Fibroblast of peridontal ligament (primary cell): ENCODE results near the gene GXYLT2.

Experiments used
- DNase-seq: peaks from one replicate; pipeline ENCODE4 v3.0.0-alpha.2; 2010; ENCODE audit errors: extremely low read depth

The GXYLT2 gene

DNA sequence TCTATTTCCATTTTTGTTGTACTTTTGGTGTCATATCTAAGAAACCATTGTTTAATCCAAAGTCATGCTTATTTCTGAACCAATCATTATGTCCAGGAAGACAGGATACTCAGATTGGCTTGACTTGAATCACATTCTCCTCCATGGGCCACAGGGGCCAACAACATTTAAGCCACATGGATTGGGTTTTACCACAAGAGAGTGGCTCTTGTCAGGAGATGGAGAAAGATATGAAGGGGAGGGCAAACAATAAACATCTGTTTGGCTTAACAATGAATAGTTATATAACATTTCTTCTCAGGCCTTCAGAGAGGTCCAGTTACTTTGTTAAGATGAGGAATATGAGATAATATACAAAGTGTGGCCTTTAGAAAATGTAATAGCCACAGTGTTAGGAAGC lies 44.6 kb downstream of the GXYLT2 start:
- DNase-seq, result no peak

DNA sequence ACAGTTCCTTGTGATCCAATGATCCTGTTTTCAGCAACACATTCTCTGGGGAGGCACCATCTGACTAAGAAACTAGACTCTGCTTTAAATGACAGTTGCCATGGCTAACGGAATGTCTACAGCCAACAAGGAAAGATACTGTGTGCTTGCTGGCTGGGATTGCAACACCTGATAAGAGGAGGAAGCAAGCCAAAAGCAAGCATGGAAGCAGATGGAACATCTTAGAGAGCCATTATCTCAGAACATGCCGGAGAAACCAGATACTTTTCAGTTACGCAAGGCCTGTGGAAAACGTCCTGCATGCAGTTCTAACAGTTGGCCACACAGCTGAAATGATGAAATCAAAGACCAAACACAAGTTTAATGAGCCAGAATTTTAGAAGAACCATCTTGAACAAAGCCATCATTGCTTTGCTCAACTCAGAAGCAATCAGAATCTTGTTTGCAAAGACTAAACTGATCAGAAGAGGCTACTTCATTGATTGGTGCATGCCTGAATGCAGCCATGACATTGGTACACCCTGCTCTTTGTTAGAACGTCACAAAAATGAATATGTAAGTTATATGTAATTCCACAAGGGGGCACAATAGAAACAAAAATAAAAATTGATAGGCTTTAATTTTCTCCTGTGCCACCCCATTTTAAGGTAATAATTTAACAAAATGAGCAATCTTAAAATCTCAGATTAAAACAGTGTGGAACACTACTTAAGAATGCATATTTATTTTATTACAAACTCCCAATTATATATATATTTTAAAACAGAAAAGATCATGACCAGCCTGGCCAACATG lies 50.8 kb downstream of the GXYLT2 start:
- DNase-seq, result peak; percentile 99

DNA sequence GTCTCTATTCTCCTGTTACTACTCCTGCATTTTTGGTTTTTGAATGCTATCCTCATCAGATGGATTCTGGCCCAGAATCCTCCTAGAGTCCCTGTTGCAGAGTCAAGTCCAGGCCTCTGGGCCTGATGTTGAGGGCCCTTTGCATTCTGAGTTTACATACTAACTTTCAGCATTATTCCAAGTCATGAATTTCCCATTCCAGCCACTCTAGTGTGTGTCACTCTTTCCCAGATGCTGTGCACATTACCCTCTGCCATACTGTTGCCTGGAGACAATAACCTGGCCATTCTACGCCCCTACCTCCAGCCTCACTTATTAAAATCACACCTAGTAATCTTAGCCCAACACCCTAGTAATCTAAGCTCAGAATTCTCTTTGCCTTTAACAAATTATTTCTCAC lies 53.4 kb downstream of the GXYLT2 start:
- DNase-seq, result no peak

DNA sequence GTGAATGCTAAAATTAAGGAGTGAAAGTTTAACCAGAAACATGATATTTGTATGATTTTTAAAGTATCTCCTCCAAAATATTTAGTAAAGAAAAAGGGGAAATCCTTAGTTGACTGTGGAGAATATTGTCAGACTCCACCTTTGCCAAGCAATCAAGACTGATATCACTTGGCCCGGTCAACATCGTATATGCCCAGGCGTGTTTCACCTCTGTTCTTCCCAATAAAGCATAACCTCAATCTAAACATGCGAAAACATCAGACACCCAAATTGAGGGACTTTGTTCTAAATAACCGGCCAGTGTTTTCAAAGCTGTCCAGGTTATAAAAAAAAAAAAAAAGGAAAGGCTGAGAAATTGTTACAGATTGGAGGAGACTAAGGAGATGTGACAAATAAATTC lies 54.6 kb downstream of the GXYLT2 start:
- no peak for DNase-seq

DNA sequence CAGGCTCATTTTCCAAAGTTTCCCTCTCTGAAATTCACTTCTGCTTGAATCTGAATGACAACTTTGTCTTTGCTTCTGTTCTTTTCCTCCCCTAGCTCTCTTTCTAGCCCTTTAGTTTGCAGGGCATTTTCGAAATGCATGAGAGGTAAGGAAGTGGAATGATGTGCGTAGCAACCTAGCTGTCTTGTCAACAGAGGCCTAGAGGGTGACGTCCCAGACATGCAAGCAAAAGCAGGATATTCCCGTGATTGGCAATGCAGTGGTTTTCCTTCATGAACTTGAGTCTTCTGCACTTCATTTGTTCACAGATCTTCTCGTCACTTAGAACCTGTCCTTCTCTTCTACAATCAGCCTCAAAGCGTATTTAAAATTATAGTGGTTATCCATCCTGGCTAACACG lies 56.9 kb downstream of the GXYLT2 start:
- DNase-seq, result no peak

DNA sequence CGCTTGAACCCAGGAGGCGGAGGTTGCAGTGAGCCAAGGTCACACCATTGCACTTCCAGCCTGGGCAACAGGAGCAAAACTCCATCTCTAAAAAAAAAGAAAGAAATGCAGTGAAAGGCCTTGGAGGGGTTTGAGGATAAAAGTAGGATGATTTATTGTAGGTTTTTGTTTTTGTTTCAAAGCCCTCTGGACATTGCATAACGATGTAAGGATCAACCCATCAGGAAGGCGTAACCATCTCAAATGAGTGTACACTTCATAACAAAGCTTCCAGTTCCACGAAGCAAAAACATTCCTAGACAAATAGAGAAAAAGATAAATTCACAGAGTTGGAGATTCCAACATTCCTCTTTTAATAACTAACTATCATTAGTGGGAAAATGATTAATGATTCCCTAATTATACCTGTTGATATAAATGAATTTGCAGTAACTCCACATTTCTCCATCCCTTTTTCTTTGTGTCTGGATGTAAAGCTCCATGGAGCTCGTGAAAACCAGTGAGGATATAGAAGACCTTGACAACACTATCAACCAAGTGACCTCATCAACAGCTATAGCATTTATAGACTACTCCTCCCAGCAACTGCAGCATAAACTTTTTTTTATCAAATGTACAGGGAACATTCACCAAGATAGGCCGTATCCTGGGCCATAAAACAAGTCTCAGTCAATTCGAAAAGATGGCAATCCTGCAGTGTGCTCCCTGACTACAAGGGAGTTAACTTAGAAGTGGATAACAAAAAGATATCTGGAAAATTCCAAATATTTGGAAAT lies 60.1 kb downstream of the GXYLT2 start:
- DNase-seq, result no peak

DNA sequence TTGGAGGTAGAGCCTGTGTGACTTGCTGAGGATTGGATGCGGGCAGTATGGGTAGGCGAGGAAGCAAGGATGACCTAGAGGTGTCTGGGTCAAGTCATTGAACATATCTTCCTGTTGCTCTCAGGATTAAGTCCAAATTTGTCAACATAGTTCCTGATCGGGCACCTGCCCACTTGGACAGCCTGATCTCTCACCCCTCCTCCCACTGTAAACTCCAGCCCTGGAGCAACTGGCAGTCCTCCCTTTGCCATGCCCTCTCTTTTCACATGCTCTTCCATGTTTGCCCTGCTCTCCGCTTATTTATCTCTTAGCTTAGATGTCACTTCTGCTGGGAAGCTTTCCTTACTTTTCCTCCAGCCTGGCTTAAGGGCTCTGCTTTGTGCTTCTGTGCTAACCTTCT lies 61.2 kb downstream of the GXYLT2 start:
- DNase-seq, result no peak

DNA sequence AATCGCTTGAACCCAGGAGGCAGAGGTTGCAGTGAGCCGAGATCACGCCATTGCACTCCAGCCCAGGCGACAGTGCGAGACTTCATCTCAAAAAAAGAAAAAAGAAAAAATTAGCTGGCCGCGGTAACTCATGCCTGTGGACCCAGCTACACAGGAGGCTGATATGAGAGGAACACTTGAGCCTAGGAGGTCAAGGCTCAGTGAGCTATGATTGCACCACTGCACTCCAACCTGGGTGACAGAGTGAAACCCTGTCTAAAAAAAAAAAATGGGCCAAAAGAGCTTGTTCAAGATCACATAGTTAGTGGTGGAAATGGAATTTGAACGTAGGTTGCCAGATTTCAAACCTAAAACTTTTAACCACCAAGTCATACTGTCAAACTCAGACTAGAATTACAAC lies 62.5 kb downstream of the GXYLT2 start:
- DNase-seq, result no peak

DNA sequence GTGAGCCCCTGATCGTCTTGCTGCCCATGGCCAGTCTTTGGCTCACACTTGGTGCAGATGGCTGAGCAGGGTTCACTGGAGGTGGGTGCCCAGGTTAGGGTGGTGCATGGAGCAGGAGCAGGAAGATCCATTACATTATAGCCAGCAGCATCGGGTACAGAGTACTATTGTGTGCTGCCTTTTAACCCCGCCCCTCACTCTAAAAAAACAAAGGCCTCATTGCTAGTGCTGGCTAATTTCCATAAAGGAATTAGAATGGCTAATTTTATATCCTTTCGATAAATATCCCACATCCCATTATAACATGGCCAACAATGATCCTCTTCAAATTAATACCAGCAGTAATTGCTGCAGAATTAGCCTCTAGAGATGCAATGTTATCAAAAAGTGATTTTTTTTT lies 63.0 kb downstream of the GXYLT2 start:
- no peak for DNase-seq

DNA sequence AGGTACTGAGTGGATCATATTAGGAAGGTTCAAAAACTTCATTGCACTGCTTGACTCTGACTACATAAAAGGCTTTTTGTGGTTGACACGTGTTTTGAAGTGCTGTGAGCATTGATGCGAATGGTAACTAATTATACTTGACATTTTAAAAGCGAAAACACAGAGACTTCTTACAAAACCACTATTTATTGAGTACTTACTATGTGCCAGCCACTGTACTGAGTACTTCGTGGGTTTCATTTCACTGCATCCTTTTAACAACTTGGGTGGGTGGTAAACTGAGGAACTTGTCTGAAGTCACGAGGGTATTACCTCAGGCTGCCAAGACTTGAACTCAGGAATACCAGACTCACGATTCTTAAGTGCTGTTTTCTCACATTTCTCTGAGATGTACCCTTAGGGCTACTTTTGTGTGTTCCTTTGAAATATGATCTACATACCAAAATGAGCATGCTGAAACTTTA lies 63.4 kb downstream of the GXYLT2 start:
- no peak for DNase-seq

DNA sequence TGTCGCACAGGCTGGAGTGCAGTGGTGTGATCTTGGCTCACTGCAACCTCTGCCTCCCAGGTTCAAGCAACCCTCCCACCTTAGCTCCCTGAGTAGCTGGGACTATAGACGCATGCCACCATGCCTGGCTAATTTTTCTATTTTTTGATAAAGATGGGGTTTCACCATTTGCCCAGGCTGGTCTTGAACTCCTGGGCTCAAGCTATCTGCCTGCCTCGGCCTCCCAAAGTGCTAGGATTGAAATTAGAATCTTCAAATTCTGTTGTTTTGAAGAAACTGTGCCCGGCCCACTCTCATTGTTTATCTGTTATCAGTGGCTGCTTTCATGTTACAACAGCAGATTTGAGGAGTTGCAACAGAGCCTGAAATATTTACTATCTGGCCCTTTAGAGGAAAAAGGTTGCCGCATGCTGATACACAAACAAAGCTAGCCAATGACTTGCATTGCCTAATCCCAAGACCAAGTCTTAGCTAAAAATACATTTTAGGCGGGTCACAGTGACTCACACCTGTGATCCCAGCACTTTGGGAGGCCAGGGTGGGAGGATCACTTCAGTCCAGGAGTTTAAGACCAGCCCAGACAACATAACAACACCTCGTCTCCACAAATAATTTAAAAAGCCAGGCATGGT lies 65.6 kb downstream of the GXYLT2 start:
- peak; percentile 23 for DNase-seq

DNA sequence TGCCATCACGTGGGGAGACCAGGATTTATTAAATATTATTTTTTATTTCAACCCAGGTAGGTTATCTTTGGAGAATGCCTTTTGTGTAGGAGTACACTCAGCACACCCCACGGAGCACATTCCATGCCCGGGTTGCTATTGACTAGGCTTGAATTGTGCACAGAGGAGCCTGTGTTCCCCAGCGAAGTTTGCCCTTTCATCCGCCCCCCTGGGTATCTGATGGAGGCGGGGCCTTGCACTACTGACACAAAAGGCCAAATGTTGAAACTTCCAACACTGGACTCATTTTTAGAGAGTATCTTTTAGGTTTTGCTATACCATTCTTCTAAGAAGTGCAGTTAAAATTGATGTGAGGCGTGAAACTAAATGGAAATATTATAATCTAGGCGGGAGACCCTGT lies 69.5 kb downstream of the GXYLT2 start:
- no peak for DNase-seq

DNA sequence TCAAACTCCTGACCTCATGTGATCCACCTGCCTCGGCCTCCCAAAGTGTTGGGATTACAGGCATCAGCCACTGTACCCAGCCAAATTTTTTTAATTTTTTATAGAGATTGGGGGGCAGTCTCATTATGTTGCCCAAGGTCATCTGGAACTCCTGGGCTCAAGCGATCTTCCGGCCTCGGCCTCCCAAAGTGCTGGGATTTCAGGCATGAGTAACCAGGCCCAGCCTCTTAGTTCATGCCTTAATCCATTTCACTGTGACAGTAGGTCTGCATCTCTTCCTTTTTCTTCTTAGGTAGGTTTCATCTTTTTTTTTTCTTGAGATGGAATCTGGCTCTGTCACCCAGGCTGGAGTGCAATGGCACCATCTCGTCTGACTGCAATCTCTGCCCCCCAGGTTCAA lies 71.5 kb downstream of the GXYLT2 start:
- no peak for DNase-seq

DNA sequence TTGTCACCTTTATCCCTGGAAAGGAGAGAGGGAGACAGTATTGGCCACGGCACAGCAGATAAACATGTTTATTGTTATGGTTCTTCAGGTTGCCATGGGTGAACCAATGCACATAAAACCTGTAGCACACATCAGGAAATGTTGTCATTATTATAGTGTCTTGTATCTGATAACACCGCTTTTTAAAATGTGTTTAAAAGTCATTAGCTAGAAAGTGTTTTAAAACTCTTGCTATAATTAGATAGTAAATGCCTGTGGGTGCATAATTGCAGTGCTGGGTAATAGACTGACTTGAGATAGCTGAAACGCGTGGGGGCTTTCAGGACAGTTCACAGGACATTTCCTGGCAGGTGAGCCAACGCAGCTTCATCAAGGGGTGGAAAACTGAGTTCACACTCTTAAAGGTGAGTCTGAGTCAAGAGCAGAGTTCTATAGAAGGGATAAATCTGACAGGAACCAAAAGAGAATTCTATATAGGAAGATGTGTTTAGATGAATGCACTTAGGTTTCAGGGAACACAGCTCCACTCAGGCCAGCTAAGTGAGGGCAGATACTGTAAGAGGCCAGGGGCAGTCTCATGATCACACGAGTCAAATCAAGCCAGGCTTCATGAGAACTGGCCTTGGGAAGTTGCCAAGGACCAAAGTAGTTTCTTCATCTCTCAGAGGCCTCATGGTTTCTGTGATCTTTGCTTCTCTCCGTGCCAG lies 73.1 kb downstream of the GXYLT2 start:
- DNase-seq, result peak; percentile 93

DNA sequence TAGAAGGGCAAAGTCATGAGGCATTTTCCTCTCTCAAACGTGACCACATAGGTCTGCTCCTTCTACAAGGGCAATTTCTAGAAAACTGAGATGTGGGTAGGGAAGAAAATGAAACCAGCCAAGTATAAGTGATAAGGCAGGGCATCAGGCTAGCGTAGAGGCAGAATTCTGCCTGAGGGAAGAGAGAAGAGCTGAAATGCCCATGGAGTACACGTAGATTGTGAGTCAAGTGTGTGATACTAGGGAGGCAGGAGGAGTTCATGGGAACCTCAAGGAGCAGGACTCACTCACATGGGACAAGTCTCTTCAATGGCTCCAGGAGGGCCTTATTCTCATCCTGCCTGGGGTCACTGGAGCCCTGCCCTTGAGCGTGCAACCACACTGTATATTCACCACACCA lies 73.9 kb downstream of the GXYLT2 start:
- DNase-seq, result no peak

DNA sequence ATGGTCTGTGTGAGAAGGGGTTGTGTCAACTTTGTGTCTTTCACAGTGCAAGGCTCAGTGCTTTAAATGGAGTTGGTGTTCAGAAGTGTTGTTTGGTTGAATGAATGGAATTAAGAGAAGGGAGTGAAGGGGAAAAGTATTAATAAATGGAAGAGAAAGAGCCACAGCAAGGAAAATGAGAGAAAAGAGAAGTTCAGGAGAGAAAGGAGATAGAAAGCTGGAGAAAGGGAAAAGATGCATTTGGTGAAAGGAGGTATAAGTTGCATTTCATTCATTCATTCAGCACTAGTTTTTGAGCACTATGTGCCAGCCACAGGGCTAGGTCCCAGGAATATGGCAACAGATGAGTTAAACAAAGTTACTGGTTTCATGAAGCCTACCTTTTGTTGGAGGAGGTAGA lies 74.5 kb downstream of the GXYLT2 start:
- no peak for DNase-seq

DNA sequence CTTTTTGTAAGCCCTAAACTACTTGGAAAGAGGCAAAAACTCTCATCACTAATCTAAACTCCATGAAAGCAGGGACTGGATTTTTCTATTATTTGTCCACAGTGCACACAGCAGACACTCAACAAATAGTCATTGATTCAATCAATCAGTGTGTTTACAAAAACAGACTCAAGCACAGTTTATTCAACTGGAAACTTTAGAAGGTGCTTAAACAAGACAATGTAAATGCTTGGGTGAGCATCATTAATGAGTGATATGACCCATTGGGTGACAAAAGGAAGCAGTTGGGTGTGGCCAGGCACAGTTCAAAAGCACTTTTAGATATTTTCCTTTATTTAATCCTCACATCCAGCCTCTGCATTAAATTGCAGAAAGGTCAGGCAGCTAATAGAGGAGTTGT lies 76.8 kb downstream of the GXYLT2 start:
- DNase-seq, result no peak

DNA sequence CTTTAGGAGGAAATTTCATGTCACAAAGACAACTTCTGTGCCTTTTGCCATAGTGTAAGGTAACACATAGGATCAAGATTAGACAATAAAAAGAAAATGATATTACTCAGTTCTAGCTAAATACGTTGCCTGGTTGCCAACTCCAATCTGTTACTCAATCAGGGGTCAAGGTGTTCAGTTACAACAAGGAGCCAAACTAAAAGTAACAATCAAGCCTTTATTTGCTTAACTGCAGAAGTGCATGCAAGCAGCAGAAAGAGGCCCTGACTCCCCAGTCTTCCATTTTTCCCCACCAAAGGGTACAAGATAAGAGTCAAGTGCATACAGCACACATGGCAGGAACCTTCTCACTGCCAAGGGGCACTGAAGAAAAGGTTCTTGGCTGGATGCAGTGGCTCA lies 80.4 kb downstream of the GXYLT2 start:
- DNase-seq, result no peak

DNA sequence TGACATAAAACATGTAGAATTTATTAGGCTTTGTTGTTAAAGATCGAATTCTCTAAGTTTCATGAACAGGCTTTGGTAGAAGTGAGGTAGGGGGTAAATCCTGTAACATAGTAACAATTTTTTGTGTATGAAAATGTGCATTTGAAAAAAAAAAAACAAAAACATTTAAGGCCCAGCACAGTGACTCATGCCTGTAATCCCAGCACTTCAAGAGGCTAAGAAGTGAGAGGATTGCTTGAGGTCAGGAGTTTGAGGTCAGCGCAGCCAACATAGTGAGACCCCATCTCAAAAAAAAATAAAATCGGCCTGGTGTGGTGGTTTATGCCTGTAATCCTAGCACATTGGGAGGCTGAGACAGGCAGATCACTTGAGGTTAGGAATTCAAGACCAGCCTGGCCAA lies 81.9 kb downstream of the GXYLT2 start:
- DNase-seq, result peak; percentile 28

DNA sequence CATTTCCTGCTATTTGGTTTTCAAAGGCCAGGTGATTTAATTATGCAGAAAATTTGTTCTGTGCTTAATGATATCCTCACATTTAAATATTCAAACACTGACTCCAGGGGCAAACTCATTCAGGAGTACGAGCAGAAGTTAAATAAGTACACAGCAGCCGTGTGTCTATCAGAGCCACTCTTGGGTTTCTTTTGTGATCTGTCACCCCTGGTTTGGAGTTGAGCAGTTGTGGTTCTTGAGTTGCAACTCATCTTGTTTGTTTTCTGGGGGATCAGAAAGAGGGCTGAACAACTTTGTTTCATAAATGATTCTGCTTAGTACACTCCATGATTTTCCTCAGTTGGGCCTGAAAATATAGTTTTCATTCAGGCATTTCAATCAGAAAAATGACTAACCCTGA lies 83.1 kb downstream of the GXYLT2 start:
- no peak for DNase-seq

DNA sequence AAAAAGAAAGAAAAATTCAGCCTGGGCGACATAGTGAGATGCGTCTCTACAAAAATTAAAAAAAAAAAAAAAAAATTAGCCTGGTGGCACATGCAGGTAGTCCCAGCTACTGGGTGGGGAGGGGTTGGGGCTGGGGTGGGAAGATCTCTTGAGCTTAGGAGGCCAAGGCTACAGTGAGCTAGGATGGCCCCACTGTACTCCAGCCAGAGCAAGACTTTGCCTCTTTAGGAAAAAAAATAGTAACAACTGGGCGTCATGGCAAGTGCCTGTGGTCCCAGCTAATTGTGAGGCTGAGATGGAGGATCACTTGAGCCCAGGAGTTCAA lies 84.8 kb downstream of the GXYLT2 start:
- no peak for DNase-seq

DNA sequence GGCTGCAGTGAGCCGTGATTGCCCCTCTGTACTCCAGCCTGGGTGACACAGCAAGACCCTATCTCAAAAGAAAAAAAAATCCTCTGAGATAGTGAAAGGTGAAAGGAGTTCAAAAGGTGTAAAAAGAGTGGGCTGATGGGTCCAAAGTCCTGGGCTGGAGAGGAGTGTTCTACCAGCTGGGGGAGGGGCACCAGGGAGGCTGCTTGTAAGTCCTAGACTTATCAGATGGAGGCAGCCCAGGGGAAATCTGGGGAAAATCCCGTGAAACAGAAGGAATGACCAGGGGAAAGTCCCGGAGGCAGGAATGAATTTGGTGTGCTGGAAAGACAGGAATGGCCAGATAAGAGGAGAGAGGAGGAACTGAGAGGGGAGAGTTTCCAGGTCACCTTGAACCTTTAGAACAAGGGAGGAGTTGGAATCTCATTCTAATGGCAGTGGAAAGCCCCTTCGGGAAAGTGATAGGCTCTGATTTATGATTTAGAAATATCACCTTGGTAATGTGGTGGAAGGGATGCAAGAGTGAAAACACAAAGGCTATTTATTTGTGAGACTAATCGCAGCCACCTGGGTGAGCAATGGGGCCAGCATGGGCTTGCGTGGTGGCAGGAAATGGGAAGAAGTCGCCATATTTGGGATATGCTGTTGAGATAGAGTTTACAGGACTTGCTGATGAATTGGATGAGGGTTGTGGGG lies 85.3 kb downstream of the GXYLT2 start:
- no peak for DNase-seq
